Common myeloid progenitor, CD34-positive (primary cell): ENCODE measurements around the gene NUF2. TPM values are rescaled to one million over a fixed set of nuclear protein-coding genes. Genes with fewer than 3 reads are reported as not detected.
A peak's percentile ranks its signal among the peaks of the same experiment; 100 is the strongest.
"Not testable (repeated sequence)": the region's sequence is repeated elsewhere in the genome, so short reads cannot be mapped to it uniquely, and the experiment has no call there.

Experiments used
- CTCF ChIA-PET: fragments of 350-600 bp; sonication (Branson Sonifier 250); formaldehyde crosslinking; loops from one replicate; lab custom pipeline; 2021; ENCODE audit warnings: antibody characterized with exemption; lab: Charles Lee
- POLR2A ChIA-PET: fragments of 350-600 bp; sonication (Branson Sonifier 250); formaldehyde crosslinking; loops from one replicate; lab custom pipeline; 2021; ENCODE audit warnings: antibody characterized with exemption; lab: Charles Lee
- DNase-seq, 3 donors: peaks; one replicate each; pipeline versions ENCODE4 v3.0.0 to v3.0.0-alpha.2; 2013
- H3K27ac ChIP-seq, 2 experiments: 1 replicate in 1 of 2; 2 replicates in 1 of 2; pipeline ENCODE4 v1.7.0; 2013; ENCODE audit warnings: inconsistent platforms in 2 of 2, low read length in 2 of 2, mild to moderate bottlenecking in 2 of 2, low read depth in 1 of 2, moderate library complexity in 1 of 2; ENCODE audit not compliant: severe bottlenecking in 2 of 2, insufficient read depth in 1 of 2, poor library complexity in 1 of 2
- H3K27me3 ChIP-seq, 5 experiments: replicated peaks in 2 of 5; 1 replicate in 3 of 5; 2 replicates in 2 of 5; pipeline versions ENCODE4 v1.6.1 to v1.7.0; 2013; ENCODE audit warnings: low read length in 4 of 5, mild to moderate bottlenecking in 2 of 5, moderate library complexity in 2 of 5, inconsistent platforms in 1 of 5; ENCODE audit not compliant: insufficient read depth in 5 of 5, control insufficient read depth in 4 of 5
- H3K36me3 ChIP-seq, 4 experiments: 1 replicate in 2 of 4; 2 replicates in 2 of 4; pipeline versions ENCODE4 v1.6.1 to v1.7.0; 2013; ENCODE audit warnings: low read length in 3 of 4, control low read depth in 1 of 4, mild to moderate bottlenecking in 1 of 4; ENCODE audit not compliant: control insufficient read depth in 4 of 4, insufficient read depth in 4 of 4
- H3K4me1 ChIP-seq, 4 experiments: 1 replicate in 3 of 4; 2 replicates in 1 of 4; pipeline versions ENCODE4 v1.6.1 to v1.7.1; 2013; ENCODE audit warnings: low read length in 3 of 4, mild to moderate bottlenecking in 3 of 4, control low read depth in 1 of 4, inconsistent platforms in 1 of 4, moderate library complexity in 1 of 4; ENCODE audit not compliant: control insufficient read depth in 4 of 4, insufficient read depth in 4 of 4; ENCODE audit errors: control extremely low read depth in 1 of 4
- H3K4me3 ChIP-seq, 7 experiments: 1 replicate in 4 of 7; 2 replicates in 3 of 7; pipeline versions ENCODE4 v1.5.1 to v1.7.0; 2013; ENCODE audit warnings: mild to moderate bottlenecking in 7 of 7, low read length in 6 of 7, moderate library complexity in 6 of 7, inconsistent platforms in 2 of 7, low read depth in 2 of 7, control low read depth in 1 of 7; ENCODE audit not compliant: insufficient read depth in 4 of 7, control insufficient read depth in 1 of 7; ENCODE audit errors: extremely low read depth in 1 of 7
- H3K9me3 ChIP-seq, 5 experiments: 1 replicate in 4 of 5; 2 replicates in 1 of 5; pipeline versions ENCODE4 v1.6.1 to v1.7.1; 2013; ENCODE audit warnings: low read length in 4 of 5, mild to moderate bottlenecking in 2 of 5, inconsistent platforms in 1 of 5, low read depth in 1 of 5, moderate library complexity in 1 of 5; ENCODE audit not compliant: control insufficient read depth in 4 of 5, insufficient read depth in 2 of 5; ENCODE audit errors: control extremely low read depth in 1 of 5
- WGBS: methylation state at CpG from one replicate; pipeline ENCODE4 v1.1.5; 2013; ENCODE audit not compliant: insufficient coverage; 5-methylcytosine and 5-hydroxymethylcytosine counted together
- polyA plus RNA-seq: library from polyadenylated mRNA; unstranded; fragments of 120-200 nt; gene quantifications from one replicate; pipeline ENCODE4 v1.2.1, GENCODE V29; 2013

Gene NUF2
- polyA plus RNA-seq, result 3.5 TPM

- peak within 1 kb of the TSS; percentile 65 to 86 for H3K27ac ChIP-seq
- ChIA-PET POLR2A (interaction anchor here (1.0 kb wide), 1 partner anchor 14 kb away, joined by 3 read pairs; no protein-coding TSS in a partner anchor), CTCF (no interaction called here)
- H3K9me3 ChIP-seq, result no peaks in the 10 kb centered on the region
- DNase-seq, result peak; percentile 98 to 99 (median 98)
- peak within 1 kb of the TSS; percentile 90 to 100 (median 98) for H3K4me3 ChIP-seq
- under 1% methylated on average over 44 of the region's 58 CpGs for WGBS
- peaks cover 8 to 25% (median 19%) of the 10 kb centered on the region in 4 experiments for H3K4me1 ChIP-seq
- H3K36me3 ChIP-seq, result peaks cover 0 to 14% (median 4%) of the 10 kb centered on the region in 4 experiments
- H3K27me3 ChIP-seq, result no peaks in the 10 kb centered on the region
Observed at GRCh38 chr1:163321311-163322305, at the start of gene NUF2. Gene NUF2, plus strand, starts transcription at chr1:163321954. Its CDS starts 4,098 bp downstream, at chr1:163326052.

- POLR2A ChIA-PET, result no interaction called here
- no CpG with 5 or more reads among the region's 2 CpGs for WGBS
- CTCF ChIA-PET, result no interaction called here
- Histone ChIP-seq H3K9me3 (peaks cover 0 to 15% (median 3%) of the 10 kb centered on the region in 5 experiments), H3K4me3 (no peak overlapping the region), H3K27me3 (no peaks in the 10 kb centered on the region), H3K4me1 (no peaks in the 10 kb centered on the region), H3K36me3 (no peaks in the 10 kb centered on the region), H3K27ac (no peak overlapping the region)
- DNase-seq, result no peak
Observed at GRCh38 chr1:163273766-163274441, 47.9 kb upstream of the NUF2 start.

GRCh38 chr1:163275222-163275621, 46.5 kb upstream of the NUF2 start:
- no peaks in the 10 kb centered on the region for H3K36me3 ChIP-seq

GRCh38 chr1:163278602-163279001, 43.2 kb upstream of the NUF2 start:
- ChIA-PET POLR2A (no interaction called here), CTCF (no interaction called here)
- no peak for DNase-seq

More at GRCh38 chr1:163275222-163275621, 46.5 kb upstream of the NUF2 start:
- 89% methylated on average over 1 of the region's 1 CpG for WGBS
- no peak overlapping the region for H3K27ac ChIP-seq
- H3K27me3 ChIP-seq, result no peaks in the 10 kb centered on the region
- ChIA-PET CTCF (interaction anchor here (0.6 kb wide), 1 partner anchor 16 kb away, joined by 3 read pairs; no protein-coding TSS in a partner anchor), POLR2A (no interaction called here)
- peaks cover 0 to 22% (median 3%) of the 10 kb centered on the region in 5 experiments for H3K9me3 ChIP-seq
- no peak for DNase-seq
- H3K4me1 ChIP-seq, result no peaks in the 10 kb centered on the region
- no peak overlapping the region for H3K4me3 ChIP-seq

GRCh38 chr1:163284867-163285266, 36.9 kb upstream of the NUF2 start:
- H3K4me3 ChIP-seq, H3K27me3 ChIP-seq, H3K27ac ChIP-seq, H3K9me3 ChIP-seq, CTCF ChIA-PET, DNase-seq, POLR2A ChIA-PET, H3K4me1 ChIP-seq, H3K36me3 ChIP-seq: not testable (repeated sequence)
- no CpG with 5 or more reads among the region's 2 CpGs for WGBS

More at GRCh38 chr1:163278602-163279001, 43.2 kb upstream of the NUF2 start:
- H3K36me3 ChIP-seq, result no peaks in the 10 kb centered on the region
- H3K27ac ChIP-seq, result no peak overlapping the region
- H3K4me3 ChIP-seq, result no peak overlapping the region
- WGBS, result no CpG with 5 or more reads among the region's 1 CpG
- H3K9me3 ChIP-seq, result peaks cover 0 to 22% (median 3%) of the 10 kb centered on the region in 5 experiments
- H3K27me3 ChIP-seq, result no peaks in the 10 kb centered on the region
- no peaks in the 10 kb centered on the region for H3K4me1 ChIP-seq

GRCh38 chr1:163290025-163290640, 31.6 kb upstream of the NUF2 start:
- WGBS, result 100% methylated on average over 5 of the region's 6 CpGs
- Histone ChIP-seq H3K27ac (no peak overlapping the region), H3K4me1 (no peaks in the 10 kb centered on the region), H3K4me3 (no peak overlapping the region), H3K27me3 (no peaks in the 10 kb centered on the region), H3K36me3 (peaks cover 0 to 2% (median 0%) of the 10 kb centered on the region in 4 experiments), H3K9me3 (no peaks in the 10 kb centered on the region)
- no peak for DNase-seq
- ChIA-PET POLR2A (no interaction called here), CTCF (no interaction called here)
